ENCODE results near the gene MRPL44. TPM values are rescaled to one million over a fixed set of nuclear protein-coding genes. Genes with fewer than 3 reads are reported as not detected.

The MRPL44 gene
- total RNA-seq, 1 experiment from 2014 or later, result 64.9 TPM

GRCh38 chr2:223921204-223921603, 36.1 kb upstream of the MRPL44 start:
- H3K27me3 Mint-ChIP-seq (ENCODE audit: insufficient read depth, unreplicated experiment), result no peaks in the 10 kb centered on the region
- peaks cover 12% of the 10 kb centered on the region for H3K4me1 Mint-ChIP-seq (ENCODE audit: low read depth, unreplicated experiment)
- H3K27me3 ChIP-seq (replicated peaks; ENCODE audit: control insufficient read depth, insufficient read depth, low read length), result no peaks in the 10 kb centered on the region
- H3K4me1 ChIP-seq, result no peaks in the 10 kb centered on the region
- H3K9me3 Mint-ChIP-seq (ENCODE audit: unreplicated experiment), result no peaks in the 10 kb centered on the region
- peaks cover 68% of the 10 kb centered on the region for H3K36me3 Mint-ChIP-seq (ENCODE audit: insufficient read depth, unreplicated experiment)
- H3K36me3 ChIP-seq (ENCODE audit: control insufficient read depth, insufficient read depth, low read length), result 0 out of 2 replicates have a peak, but pooled peaks cover 1% of the 10 kb centered on the region
- H3K9me3 ChIP-seq, result peaks cover 3% of the 10 kb centered on the region; the same call in 1 of the 2 replicates
- H3K4me3 Mint-ChIP-seq (ENCODE audit: unreplicated experiment), result no peak overlapping the region
- CTCF ChIA-PET, result no interaction called here
- no peak for TF ChIP-seq CTCF (IDR thresholded peaks at IDR 0.05; ENCODE audit: insufficient read depth in 1 of 2, low read depth in 1 of 2, low read length in 1 of 2, severe bottlenecking in 1 of 2, unreplicated experiment in 1 of 2)
- DNase-seq, result no peak
- BruUV-seq (replicated peaks), result no TSS peak
- H3K27ac Mint-ChIP-seq (ENCODE audit: unreplicated experiment), result no peak overlapping the region
- no peak overlapping the region for H3K4me3 ChIP-seq (ENCODE audit: low read depth, low read length)
- POLR2A ChIA-PET, result no interaction called here
- intact Hi-C loops (cut with micrococcal nuclease; ENCODE audit: unreplicated experiment), result no loop called here

GRCh38 chr2:223922308-223922707, 35.0 kb upstream of the MRPL44 start:
- no TSS peak for BruUV-seq (replicated peaks)
- intact Hi-C loops (cut with micrococcal nuclease; ENCODE audit: unreplicated experiment), result no loop called here
- DNase-seq, result no peak
- ChIA-PET CTCF (no interaction called here), POLR2A (no interaction called here)
- Histone ChIP-seq H3K36me3 (ENCODE audit: control insufficient read depth, insufficient read depth, low read length) (0 out of 2 replicates have a peak, but pooled peaks cover 1% of the 10 kb centered on the region), H3K27me3 (replicated peaks; ENCODE audit: control insufficient read depth, insufficient read depth, low read length) (no peaks in the 10 kb centered on the region), H3K9me3 (peaks cover 9% of the 10 kb centered on the region; the same call in 1 of the 2 replicates), H3K4me3 (ENCODE audit: low read depth, low read length) (no peak overlapping the region), H3K4me1 (no peaks in the 10 kb centered on the region)
- Mint-ChIP-seq H3K9me3 (ENCODE audit: unreplicated experiment) (no peaks in the 10 kb centered on the region), H3K27ac (ENCODE audit: unreplicated experiment) (no peak overlapping the region), H3K27me3 (ENCODE audit: insufficient read depth, unreplicated experiment) (no peaks in the 10 kb centered on the region), H3K36me3 (ENCODE audit: insufficient read depth, unreplicated experiment) (peaks cover 57% of the 10 kb centered on the region), H3K4me3 (ENCODE audit: unreplicated experiment) (no peak overlapping the region), H3K4me1 (ENCODE audit: low read depth, unreplicated experiment) (peaks cover 12% of the 10 kb centered on the region)
- no peak for TF ChIP-seq CTCF (IDR thresholded peaks at IDR 0.05; ENCODE audit: insufficient read depth in 1 of 2, low read depth in 1 of 2, low read length in 1 of 2, severe bottlenecking in 1 of 2, unreplicated experiment in 1 of 2)

- Histone ChIP-seq H3K36me3 (ENCODE audit: control insufficient read depth, insufficient read depth, low read length) (0 out of 2 replicates have a peak, but pooled peaks cover 1% of the 10 kb centered on the region), H3K27me3 (replicated peaks; ENCODE audit: control insufficient read depth, insufficient read depth, low read length) (no peaks in the 10 kb centered on the region), H3K4me3 (ENCODE audit: low read depth, low read length) (no peak overlapping the region), H3K9me3 (peaks cover 9% of the 10 kb centered on the region; the same call in 1 of the 2 replicates), H3K4me1 (peaks cover 11% of the 10 kb centered on the region)
- no peak for TF ChIP-seq CTCF (IDR thresholded peaks at IDR 0.05; ENCODE audit: insufficient read depth in 1 of 2, low read depth in 1 of 2, low read length in 1 of 2, severe bottlenecking in 1 of 2, unreplicated experiment in 1 of 2)
- BruUV-seq (replicated peaks), result no TSS peak
- no peak overlapping the region for H3K27ac Mint-ChIP-seq (ENCODE audit: unreplicated experiment)
- peaks cover 27% of the 10 kb centered on the region for H3K4me1 Mint-ChIP-seq (ENCODE audit: low read depth, unreplicated experiment)
- peaks cover 41% of the 10 kb centered on the region for H3K36me3 Mint-ChIP-seq (ENCODE audit: insufficient read depth, unreplicated experiment)
- ChIA-PET CTCF (no interaction called here), POLR2A (no interaction called here)
- H3K4me3 Mint-ChIP-seq (ENCODE audit: unreplicated experiment), result no peak overlapping the region
- no peak for DNase-seq
- H3K27me3 Mint-ChIP-seq (ENCODE audit: insufficient read depth, unreplicated experiment), result no peaks in the 10 kb centered on the region
- H3K9me3 Mint-ChIP-seq (ENCODE audit: unreplicated experiment), result no peaks in the 10 kb centered on the region
- intact Hi-C loops (cut with micrococcal nuclease; ENCODE audit: unreplicated experiment), result no loop called here
These were observed 33.3 kb upstream of the MRPL44 start for GRCh38 chr2:223923976-223924375.
